GM19328 (cell line): ENCODE results near the gene EPHA7.

Experiments used
- ATAC-seq: cut with Tn5 transposase; IDR thresholded peaks from one replicate; pipeline ENCODE4 v1.9.1; 2021; ENCODE audit warnings: mild to moderate bottlenecking, moderate library complexity; ENCODE audit not compliant: unreplicated experiment

Gene EPHA7

GRCh38 chr6:93329301-93330000 lies 89.9 kb downstream of the EPHA7 start:
- no peak for ATAC-seq

- ATAC-seq, result no peak
These were observed 91.5 kb downstream of the EPHA7 start for GRCh38 chr6:93327857-93328256.

GRCh38 chr6:93325761-93326160 lies 93.6 kb downstream of the EPHA7 start:
- ATAC-seq, result no peak

- no peak for ATAC-seq
These were observed 95.7 kb downstream of the EPHA7 start for GRCh38 chr6:93323630-93324029.

- no peak for ATAC-seq
These were observed 96.7 kb downstream of the EPHA7 start for GRCh38 chr6:93322651-93323050.

GRCh38 chr6:93319304-93319703 lies 100.1 kb downstream of the EPHA7 start:
- no peak for ATAC-seq

GRCh38 chr6:93318121-93318520 lies 101.2 kb downstream of the EPHA7 start:
- ATAC-seq, result no peak

- ATAC-seq, result no peak
These were observed 101.8 kb downstream of the EPHA7 start for GRCh38 chr6:93317592-93317991.

- no peak for ATAC-seq
These were observed 111.6 kb downstream of the EPHA7 start for GRCh38 chr6:93307505-93308409.

GRCh38 chr6:93305088-93305487 lies 114.3 kb downstream of the EPHA7 start:
- no peak for ATAC-seq

GRCh38 chr6:93304505-93304904 lies 114.9 kb downstream of the EPHA7 start:
- no peak for ATAC-seq

- no peak for ATAC-seq
These were observed 118.7 kb downstream of the EPHA7 start for GRCh38 chr6:93300661-93301060.

- ATAC-seq, result no peak
These were observed 119.7 kb downstream of the EPHA7 start for GRCh38 chr6:93299622-93300021.

GRCh38 chr6:93295631-93296030 lies 123.7 kb downstream of the EPHA7 start:
- no peak for ATAC-seq

GRCh38 chr6:93294879-93295278 lies 124.5 kb downstream of the EPHA7 start:
- no peak for ATAC-seq

- no peak for ATAC-seq
These were observed 125.5 kb downstream of the EPHA7 start for GRCh38 chr6:93293872-93294271.

- no peak for ATAC-seq
These were observed 125.9 kb downstream of the EPHA7 start for GRCh38 chr6:93293460-93293859.

GRCh38 chr6:93282521-93283031 lies 136.8 kb downstream of the EPHA7 start:
- no peak for ATAC-seq

- no peak for ATAC-seq
These were observed 141.1 kb downstream of the EPHA7 start for GRCh38 chr6:93278241-93278640.

- no peak for ATAC-seq
These were observed 146.5 kb downstream of the EPHA7 start for GRCh38 chr6:93272896-93273295.

GRCh38 chr6:93272211-93272610 lies 147.1 kb downstream of the EPHA7 start:
- ATAC-seq, result no peak
